NCI-H82 treated with DMSO at 0.1 percent for 48 hours (cell line): Measurements from ENCODE around the gene ATP8A2.

Experiments
- DNase-seq: peaks from one replicate; lab custom pipeline; 2025; ENCODE audit not compliant: unreplicated experiment; lab: John Stamatoyannopoulos, UW

Gene ATP8A2

GRCh38 chr13:25679936-25680335 is 308.2 kb downstream of the ATP8A2 start:
- no peak for DNase-seq

DNA sequence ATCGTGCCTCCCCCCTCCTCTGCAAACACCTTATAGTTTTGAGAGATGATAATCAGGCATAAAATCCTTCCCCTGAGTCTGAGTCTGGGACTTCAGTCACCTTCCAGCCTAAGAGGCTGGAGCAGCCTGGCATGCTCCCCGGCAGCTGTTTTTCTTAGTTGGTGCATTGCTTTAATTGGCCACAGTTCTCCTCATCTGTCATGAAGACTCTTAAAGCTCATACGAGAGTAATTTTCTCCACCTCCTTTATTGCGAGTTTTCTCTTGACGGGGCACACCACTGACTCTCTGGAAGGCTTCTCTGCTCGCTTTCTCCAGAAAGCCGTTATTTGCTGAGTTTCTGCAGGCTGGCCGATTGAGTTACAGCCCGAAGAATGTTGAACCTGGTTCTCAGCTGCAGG is 310.5 kb downstream of the ATP8A2 start:
- DNase-seq, result no peak

- no peak for DNase-seq
Observed at GRCh38 chr13:25683056-25683455, 311.3 kb downstream of the ATP8A2 start.

GRCh38 chr13:25683662-25684370 is 312.0 kb downstream of the ATP8A2 start:
- no peak for DNase-seq

GRCh38 chr13:25684491-25684890 is 312.7 kb downstream of the ATP8A2 start:
- no peak for DNase-seq

GRCh38 chr13:25686831-25687470 is 315.2 kb downstream of the ATP8A2 start:
- DNase-seq, result no peak

DNA sequence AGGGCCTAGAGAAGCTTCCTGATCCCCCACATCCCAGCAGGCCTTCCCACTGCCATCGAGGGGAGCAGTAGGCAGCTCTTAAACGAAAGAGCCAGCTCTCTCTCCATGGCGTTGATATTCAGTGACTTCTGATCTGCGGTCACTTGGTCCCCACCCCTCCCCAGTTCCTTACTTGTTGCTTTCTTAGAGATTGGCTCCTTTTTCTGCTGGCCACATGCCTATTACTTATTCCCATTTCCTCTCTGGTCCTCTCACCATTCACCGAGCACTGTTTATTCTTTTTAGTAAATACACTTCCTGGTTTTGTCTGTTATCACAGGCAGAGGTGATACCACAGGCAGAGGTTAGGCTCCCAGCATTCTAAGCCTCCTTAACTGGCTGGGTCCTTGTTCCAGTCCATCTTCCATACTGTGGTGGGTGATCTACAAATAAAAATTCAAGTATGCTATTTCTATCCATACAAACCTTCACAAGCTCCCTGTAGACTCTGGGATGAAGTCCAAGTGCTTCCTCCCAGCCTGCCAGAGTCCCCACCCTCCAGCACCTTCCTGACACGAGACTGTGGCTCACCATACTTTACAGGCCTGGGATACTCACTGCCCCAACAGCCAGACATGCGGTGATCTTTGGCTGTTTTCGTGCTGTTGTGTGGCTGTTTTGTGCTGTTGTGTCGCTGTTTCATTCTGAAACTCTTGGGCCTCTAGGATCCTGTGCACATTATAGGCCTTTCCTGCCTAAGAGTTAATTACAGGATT is 315.9 kb downstream of the ATP8A2 start:
- DNase-seq, result no peak

GRCh38 chr13:25688536-25688935 is 316.8 kb downstream of the ATP8A2 start:
- DNase-seq, result peak; percentile 37

DNA sequence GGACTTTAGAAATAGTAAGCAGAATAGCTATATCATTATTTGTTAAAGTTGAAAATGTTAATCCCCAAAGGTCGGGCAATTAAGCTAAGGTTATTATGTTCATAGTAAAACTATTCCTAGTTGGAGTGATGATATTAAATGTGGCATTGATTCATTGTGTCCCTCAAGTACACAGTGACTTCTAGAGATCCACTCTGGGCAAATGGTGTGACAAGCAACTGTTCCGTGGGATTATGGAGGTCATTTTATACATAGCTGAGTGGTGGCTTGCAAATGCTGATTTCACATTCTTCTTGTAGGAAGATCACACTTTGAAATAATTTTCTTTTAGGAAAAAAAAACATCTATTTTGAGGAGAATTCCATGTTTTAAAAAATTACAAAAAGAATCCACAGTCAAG is 317.8 kb downstream of the ATP8A2 start:
- peak; percentile 37 for DNase-seq

DNA sequence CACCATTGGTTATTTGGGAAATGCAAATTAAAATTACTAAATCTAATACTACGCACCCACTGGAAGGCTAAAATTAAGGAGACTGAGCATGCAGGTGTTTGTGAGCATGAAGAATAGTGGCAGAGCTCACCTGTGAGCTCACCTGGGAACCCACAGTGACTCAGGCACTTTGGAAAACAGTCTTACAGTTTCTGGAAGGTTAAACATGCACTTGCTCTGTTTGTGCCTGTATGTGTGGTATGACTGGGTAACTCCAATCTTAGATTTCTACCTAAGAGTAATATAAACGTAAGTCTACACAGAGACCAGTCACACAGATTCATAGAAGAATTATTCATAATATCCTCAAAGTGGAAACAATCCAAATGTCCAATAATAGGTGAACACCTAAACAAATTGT is 318.8 kb downstream of the ATP8A2 start:
- DNase-seq, result no peak

DNA sequence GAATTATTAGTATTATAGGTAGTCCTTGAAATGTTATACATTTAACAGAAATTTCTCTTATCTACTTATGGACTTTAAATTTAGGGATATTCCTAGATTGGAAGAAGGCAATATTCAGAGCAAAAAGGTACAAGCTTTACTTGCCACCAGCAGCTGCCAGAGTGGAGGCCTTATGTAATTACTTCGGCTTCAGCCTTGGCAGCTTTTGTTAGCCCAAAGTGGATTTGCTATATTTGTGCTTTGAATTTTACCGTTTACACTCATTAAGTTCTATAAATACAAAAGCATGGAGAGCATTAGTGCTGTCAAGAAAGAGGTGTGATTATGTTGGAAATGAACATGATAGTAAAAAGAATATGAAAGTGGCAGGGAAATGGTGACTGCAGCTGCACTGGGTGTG is 319.9 kb downstream of the ATP8A2 start:
- no peak for DNase-seq

DNA sequence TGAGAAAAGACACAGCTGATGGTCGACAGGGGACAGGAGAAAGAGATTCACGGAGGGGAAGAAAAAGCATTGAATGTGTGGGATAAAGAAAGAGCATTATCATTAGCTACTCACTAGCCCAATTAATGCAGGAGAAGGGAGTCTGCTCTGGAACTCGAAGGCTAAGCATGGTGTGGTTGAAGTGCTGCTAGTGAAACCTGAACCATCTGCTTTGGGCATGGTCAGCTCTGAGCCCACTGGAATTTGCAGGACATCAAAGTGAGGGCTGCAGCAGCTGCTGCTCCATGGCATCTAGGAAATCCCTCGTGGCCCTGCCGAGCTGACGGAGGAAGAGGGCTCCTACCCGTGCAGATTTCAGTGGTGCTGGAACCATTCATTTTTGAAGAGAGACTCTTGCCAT is 320.3 kb downstream of the ATP8A2 start:
- DNase-seq, result no peak

DNA sequence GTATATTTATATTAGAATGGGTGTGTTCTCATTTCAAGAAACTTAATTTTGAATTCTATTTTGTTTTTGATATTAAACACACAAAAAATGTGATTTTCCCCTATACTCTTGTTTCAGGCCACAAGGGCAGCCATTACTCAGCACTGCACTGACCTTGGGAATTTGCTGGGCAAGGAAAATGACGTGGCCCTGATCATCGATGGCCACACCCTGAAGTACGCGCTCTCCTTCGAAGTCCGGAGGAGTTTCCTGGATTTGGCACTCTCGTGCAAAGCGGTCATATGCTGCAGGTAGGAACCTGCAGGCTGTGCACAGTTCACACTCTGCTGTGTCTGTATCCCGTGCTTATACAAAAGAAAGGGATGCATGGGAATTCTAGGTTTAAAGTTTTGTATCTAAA is 327.3 kb downstream of the ATP8A2 start:
- no peak for DNase-seq

- DNase-seq, result no peak
Observed at GRCh38 chr13:25699600-25699999, 327.8 kb downstream of the ATP8A2 start.

- no peak for DNase-seq
Observed at GRCh38 chr13:25701304-25701703, 329.5 kb downstream of the ATP8A2 start.

GRCh38 chr13:25702386-25702785 is 330.6 kb downstream of the ATP8A2 start:
- no peak for DNase-seq

- DNase-seq, result no peak
Observed at GRCh38 chr13:25707726-25708125, 336.0 kb downstream of the ATP8A2 start.

DNA sequence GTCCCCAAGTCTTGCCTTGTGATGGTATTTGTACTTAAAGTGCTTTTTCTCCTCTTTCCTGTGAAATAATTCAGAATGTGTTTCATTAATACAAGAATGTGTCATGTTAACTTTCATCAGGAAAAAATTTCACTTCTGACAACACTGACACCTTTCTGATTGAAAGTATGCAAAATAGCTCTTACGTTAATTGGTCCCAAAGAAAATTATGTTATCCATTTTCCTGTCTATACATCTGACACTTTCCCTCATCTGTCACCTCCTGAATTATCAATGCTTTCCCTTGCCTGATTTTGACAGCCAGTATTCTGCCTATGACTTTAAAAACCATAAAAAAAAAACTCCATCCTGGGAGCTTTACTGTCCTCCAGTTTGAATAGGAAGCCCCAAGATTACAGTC is 336.5 kb downstream of the ATP8A2 start:
- no peak for DNase-seq

DNA sequence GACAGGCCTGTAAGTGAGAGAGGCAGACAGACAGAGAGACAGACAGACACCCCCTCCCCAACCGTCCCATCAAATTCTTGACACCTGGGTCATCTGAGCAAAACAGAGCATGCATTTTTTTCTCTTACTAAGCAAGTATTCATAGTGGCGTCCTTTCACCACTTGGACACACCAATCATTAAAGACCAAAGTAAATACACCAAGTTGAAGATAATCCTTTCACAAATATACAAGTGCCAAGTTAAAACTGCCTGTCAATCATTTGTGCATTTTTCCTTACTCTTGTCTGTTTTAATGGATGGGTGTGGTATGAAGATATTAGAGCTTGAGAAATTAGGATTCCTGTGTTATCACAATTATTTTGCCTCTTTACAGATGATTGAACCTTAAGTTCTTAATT is 337.3 kb downstream of the ATP8A2 start:
- DNase-seq, result no peak

DNA sequence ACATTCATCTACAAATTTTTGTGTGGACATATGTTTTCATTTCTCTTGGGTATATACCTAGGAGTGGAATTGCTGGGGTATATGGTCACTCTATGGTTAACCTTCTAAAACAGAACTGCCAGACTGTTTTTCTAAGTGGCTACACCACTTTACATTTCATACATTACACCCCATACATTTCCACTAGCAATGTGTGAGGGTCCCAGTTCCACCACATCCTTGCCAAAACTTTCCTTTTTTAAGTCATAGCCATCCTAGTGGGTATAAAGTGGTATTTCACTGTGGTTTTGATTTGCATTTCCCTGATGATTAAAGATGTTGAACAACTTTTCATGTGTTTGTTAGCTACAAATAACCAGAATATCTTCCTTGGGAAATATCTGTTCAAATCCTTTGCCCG is 344.0 kb downstream of the ATP8A2 start:
- no peak for DNase-seq

DNA sequence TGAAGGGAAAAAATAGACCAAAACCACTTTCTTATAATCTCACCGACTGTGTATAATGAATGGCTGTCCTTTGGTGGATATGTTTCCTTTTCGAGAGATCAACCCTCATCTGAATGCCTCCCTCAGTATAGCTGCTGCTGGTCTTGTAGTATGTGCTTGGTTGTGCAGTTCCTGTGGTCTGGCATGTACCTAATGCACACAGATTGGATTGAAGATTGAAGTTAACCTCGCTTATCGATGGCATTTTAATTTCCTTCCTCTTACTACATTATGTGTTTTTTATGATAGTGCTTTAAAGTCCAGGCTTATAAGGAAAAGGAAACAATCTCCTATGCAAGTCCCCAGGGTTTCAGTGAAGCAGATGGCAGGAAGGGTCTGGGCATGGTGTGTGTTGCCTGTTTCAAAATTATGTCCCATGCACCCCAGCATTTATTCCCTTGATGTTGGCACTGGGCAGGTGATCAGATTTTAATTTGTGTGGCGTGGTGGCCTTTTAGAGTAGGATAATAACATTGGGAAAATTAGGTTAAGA is 346.0 kb downstream of the ATP8A2 start:
- no peak for DNase-seq

- DNase-seq, result no peak
Observed at GRCh38 chr13:25719666-25720065, 347.9 kb downstream of the ATP8A2 start.
